Retinal pigment epithelial cell (primary cell): ENCODE results near the gene DRC7.
"Not testable (repeated sequence)": the region's sequence is repeated elsewhere in the genome, so short reads cannot be mapped to it uniquely, and the experiment has no call there.

Experiments used
- DNase-seq: peaks from one replicate; pipeline ENCODE4 v3.0.0-alpha.2; 2010; ENCODE audit warnings: low read depth
- H3K4me3 ChIP-seq: 2 replicates; pipeline ENCODE4 v1.5.1; 2011; ENCODE audit warnings: mild to moderate bottlenecking, low read length, control low read depth, moderate library complexity
- CTCF ChIP-seq: conservative IDR thresholded peaks from 2 replicates; pipeline ENCODE4 v1.5.1; 2011; ENCODE audit warnings: low read depth, low read length, control low read depth, inconsistent platforms

DRC7 gene

GRCh38 chr16:57670196-57670595 lies 24.4 kb upstream of the DRC7 start:
- H3K4me3 ChIP-seq: no peak overlapping the region
- no peak for DNase-seq
- no peak for TF ChIP-seq CTCF

GRCh38 chr16:57671451-57671850 lies 23.2 kb upstream of the DRC7 start:
- H3K4me3 ChIP-seq: not testable (repeated sequence)
- peak; percentile 10 for DNase-seq

GRCh38 chr16:57672416-57672815 lies 22.2 kb upstream of the DRC7 start:
- no peak for DNase-seq
- H3K4me3 ChIP-seq: no peak overlapping the region
- no peak for TF ChIP-seq CTCF

- DNase-seq: no peak
- no peak for TF ChIP-seq CTCF
- no peak overlapping the region for H3K4me3 ChIP-seq
Measured at GRCh38 chr16:57672824-57673223, 21.8 kb upstream of the DRC7 start.

- TF ChIP-seq CTCF: no peak
- H3K4me3 ChIP-seq: no peak overlapping the region
- no peak for DNase-seq
Measured at GRCh38 chr16:57675741-57676551, 18.7 kb upstream of the DRC7 start.

GRCh38 chr16:57676553-57677085 lies 18.0 kb upstream of the DRC7 start:
- H3K4me3 ChIP-seq: no peak overlapping the region
- TF ChIP-seq CTCF: no peak
- no peak for DNase-seq

- no peak overlapping the region for H3K4me3 ChIP-seq
- DNase-seq: no peak
- no peak for TF ChIP-seq CTCF
Measured at GRCh38 chr16:57677622-57678369, 16.8 kb upstream of the DRC7 start.
